GM23338 (cell line): ENCODE measurements around the gene ATP6V1A.

Experiments
- CREB1 ChIP-seq: fragments of 250-450 bp; sonication (Bioruptor Pico); IDR thresholded peaks from 2 replicates; pipeline ENCODE4 v1.5.0; 2020; ENCODE audit warnings: low read depth, mild to moderate bottlenecking, moderate library complexity
- EZH2 ChIP-seq: fragments of 200-600 bp; sonication (generic); IDR thresholded peaks from one replicate; pipeline ENCODE4 v1.8.0; 2017; ENCODE audit warnings: antibody characterized with exemption, mild to moderate bottlenecking, low read depth; ENCODE audit not compliant: unreplicated experiment
- EZH2phosphoT487 ChIP-seq: fragments of 200-600 bp; sonication (generic); IDR thresholded peaks from one replicate; pipeline ENCODE4 v1.8.1; 2018; ENCODE audit warnings: antibody characterized with exemption; ENCODE audit not compliant: unreplicated experiment
- JUNB ChIP-seq: IDR thresholded peaks from one replicate; pipeline ENCODE4 v1.6.1; 2016; ENCODE audit warnings: antibody characterized with exemption; ENCODE audit not compliant: unreplicated experiment
- NANOG ChIP-seq: IDR thresholded peaks from 2 replicates; pipeline ENCODE4 v1.6.1; 2016; ENCODE audit warnings: antibody characterized with exemption, borderline replicate concordance
- POLR2AphosphoS5 ChIP-seq: IDR thresholded peaks from 2 replicates; pipeline ENCODE4 v1.6.1; 2016; ENCODE audit warnings: antibody characterized with exemption, low read depth
- STAT1 ChIP-seq: IDR thresholded peaks from one replicate; pipeline ENCODE4 v1.6.1; 2016; ENCODE audit warnings: antibody characterized with exemption; ENCODE audit not compliant: unreplicated experiment
- ZNF114 ChIP-seq: fragments of 250-450 bp; sonication (Bioruptor Pico); IDR thresholded peaks from 2 replicates; pipeline ENCODE4 v1.5.0; 2020; ENCODE audit warnings: mild to moderate bottlenecking, moderate library complexity
- ZNF331 ChIP-seq: fragments of 250-450 bp; sonication (Bioruptor Pico); IDR thresholded peaks from 2 replicates; pipeline ENCODE4 v1.5.0; 2020; ENCODE audit warnings: low read depth, mild to moderate bottlenecking, moderate library complexity
- TF ChIP-seq, protein P1 (sequence below), 2 experiments: fragments of 200-600 bp in 1 of 2; sonication (generic) in 1 of 2; conservative IDR thresholded peaks; 2 replicates each; pipeline versions ENCODE4 v1.5.1 to v1.6.1; 2016 to 2017; ENCODE audit warnings: antibody characterized with exemption in 2 of 2, low read depth in 2 of 2, mild to moderate bottlenecking in 2 of 2, moderate library complexity in 1 of 2
- TF ChIP-seq, protein P2 (sequence below): IDR thresholded peaks from one replicate; pipeline ENCODE4 v1.6.1; 2018; ENCODE audit warnings: antibody characterized with exemption; ENCODE audit not compliant: unreplicated experiment
- TF ChIP-seq, protein P3 (sequence below): IDR thresholded peaks from 2 replicates; pipeline ENCODE4 v1.6.1; 2016; ENCODE audit warnings: antibody characterized with exemption
- TF ChIP-seq, protein P4 (sequence below): fragments of 250-450 bp; sonication (Bioruptor Pico); IDR thresholded peaks from 2 replicates; pipeline ENCODE4 v1.5.0; 2020; ENCODE audit warnings: mild to moderate bottlenecking, moderate library complexity

DNA sequence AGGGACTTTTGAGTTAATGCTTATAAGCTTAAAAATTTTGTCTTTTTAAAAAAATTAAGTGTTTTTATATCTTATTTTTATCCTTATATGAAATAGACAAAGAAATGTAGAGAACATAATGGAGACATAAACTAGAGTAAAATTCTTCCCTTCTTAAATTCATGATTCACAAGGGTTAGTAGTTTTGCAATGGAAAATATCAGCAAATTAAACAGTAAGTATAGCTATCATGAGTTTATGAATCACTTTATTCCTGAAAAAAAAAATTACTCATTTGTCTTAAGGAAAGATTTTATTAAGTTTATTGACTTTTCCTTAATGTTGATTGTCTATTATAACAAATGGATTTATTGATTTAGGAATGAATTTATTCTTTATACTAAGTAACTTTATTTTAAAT, 4.3 kb downstream of the ATP6V1A start:
- TF ChIP-seq POLR2AphosphoS5 (no peak), EZH2 (no peak), ZNF114 (CRISPR knock-in tag) (no peak), ZNF331 (CRISPR knock-in tag) (no peak), EZH2phosphoT487 (no peak), NANOG (no peak), JUNB (no peak), STAT1 (no peak), CREB1 (CRISPR knock-in tag) (no peak)
- TF ChIP-seq, protein P1, sequence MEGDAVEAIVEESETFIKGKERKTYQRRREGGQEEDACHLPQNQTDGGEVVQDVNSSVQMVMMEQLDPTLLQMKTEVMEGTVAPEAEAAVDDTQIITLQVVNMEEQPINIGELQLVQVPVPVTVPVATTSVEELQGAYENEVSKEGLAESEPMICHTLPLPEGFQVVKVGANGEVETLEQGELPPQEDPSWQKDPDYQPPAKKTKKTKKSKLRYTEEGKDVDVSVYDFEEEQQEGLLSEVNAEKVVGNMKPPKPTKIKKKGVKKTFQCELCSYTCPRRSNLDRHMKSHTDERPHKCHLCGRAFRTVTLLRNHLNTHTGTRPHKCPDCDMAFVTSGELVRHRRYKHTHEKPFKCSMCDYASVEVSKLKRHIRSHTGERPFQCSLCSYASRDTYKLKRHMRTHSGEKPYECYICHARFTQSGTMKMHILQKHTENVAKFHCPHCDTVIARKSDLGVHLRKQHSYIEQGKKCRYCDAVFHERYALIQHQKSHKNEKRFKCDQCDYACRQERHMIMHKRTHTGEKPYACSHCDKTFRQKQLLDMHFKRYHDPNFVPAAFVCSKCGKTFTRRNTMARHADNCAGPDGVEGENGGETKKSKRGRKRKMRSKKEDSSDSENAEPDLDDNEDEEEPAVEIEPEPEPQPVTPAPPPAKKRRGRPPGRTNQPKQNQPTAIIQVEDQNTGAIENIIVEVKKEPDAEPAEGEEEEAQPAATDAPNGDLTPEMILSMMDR (conservative IDR thresholded peaks at IDR 0.05; ENCODE audit: low read depth in 2 of 2), result no peak
- TF ChIP-seq, protein P2, sequence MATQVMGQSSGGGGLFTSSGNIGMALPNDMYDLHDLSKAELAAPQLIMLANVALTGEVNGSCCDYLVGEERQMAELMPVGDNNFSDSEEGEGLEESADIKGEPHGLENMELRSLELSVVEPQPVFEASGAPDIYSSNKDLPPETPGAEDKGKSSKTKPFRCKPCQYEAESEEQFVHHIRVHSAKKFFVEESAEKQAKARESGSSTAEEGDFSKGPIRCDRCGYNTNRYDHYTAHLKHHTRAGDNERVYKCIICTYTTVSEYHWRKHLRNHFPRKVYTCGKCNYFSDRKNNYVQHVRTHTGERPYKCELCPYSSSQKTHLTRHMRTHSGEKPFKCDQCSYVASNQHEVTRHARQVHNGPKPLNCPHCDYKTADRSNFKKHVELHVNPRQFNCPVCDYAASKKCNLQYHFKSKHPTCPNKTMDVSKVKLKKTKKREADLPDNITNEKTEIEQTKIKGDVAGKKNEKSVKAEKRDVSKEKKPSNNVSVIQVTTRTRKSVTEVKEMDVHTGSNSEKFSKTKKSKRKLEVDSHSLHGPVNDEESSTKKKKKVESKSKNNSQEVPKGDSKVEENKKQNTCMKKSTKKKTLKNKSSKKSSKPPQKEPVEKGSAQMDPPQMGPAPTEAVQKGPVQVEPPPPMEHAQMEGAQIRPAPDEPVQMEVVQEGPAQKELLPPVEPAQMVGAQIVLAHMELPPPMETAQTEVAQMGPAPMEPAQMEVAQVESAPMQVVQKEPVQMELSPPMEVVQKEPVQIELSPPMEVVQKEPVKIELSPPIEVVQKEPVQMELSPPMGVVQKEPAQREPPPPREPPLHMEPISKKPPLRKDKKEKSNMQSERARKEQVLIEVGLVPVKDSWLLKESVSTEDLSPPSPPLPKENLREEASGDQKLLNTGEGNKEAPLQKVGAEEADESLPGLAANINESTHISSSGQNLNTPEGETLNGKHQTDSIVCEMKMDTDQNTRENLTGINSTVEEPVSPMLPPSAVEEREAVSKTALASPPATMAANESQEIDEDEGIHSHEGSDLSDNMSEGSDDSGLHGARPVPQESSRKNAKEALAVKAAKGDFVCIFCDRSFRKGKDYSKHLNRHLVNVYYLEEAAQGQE, result no peak
- TF ChIP-seq, protein P3, sequence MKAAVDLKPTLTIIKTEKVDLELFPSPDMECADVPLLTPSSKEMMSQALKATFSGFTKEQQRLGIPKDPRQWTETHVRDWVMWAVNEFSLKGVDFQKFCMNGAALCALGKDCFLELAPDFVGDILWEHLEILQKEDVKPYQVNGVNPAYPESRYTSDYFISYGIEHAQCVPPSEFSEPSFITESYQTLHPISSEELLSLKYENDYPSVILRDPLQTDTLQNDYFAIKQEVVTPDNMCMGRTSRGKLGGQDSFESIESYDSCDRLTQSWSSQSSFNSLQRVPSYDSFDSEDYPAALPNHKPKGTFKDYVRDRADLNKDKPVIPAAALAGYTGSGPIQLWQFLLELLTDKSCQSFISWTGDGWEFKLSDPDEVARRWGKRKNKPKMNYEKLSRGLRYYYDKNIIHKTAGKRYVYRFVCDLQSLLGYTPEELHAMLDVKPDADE, result no peak
- TF ChIP-seq, protein P4, sequence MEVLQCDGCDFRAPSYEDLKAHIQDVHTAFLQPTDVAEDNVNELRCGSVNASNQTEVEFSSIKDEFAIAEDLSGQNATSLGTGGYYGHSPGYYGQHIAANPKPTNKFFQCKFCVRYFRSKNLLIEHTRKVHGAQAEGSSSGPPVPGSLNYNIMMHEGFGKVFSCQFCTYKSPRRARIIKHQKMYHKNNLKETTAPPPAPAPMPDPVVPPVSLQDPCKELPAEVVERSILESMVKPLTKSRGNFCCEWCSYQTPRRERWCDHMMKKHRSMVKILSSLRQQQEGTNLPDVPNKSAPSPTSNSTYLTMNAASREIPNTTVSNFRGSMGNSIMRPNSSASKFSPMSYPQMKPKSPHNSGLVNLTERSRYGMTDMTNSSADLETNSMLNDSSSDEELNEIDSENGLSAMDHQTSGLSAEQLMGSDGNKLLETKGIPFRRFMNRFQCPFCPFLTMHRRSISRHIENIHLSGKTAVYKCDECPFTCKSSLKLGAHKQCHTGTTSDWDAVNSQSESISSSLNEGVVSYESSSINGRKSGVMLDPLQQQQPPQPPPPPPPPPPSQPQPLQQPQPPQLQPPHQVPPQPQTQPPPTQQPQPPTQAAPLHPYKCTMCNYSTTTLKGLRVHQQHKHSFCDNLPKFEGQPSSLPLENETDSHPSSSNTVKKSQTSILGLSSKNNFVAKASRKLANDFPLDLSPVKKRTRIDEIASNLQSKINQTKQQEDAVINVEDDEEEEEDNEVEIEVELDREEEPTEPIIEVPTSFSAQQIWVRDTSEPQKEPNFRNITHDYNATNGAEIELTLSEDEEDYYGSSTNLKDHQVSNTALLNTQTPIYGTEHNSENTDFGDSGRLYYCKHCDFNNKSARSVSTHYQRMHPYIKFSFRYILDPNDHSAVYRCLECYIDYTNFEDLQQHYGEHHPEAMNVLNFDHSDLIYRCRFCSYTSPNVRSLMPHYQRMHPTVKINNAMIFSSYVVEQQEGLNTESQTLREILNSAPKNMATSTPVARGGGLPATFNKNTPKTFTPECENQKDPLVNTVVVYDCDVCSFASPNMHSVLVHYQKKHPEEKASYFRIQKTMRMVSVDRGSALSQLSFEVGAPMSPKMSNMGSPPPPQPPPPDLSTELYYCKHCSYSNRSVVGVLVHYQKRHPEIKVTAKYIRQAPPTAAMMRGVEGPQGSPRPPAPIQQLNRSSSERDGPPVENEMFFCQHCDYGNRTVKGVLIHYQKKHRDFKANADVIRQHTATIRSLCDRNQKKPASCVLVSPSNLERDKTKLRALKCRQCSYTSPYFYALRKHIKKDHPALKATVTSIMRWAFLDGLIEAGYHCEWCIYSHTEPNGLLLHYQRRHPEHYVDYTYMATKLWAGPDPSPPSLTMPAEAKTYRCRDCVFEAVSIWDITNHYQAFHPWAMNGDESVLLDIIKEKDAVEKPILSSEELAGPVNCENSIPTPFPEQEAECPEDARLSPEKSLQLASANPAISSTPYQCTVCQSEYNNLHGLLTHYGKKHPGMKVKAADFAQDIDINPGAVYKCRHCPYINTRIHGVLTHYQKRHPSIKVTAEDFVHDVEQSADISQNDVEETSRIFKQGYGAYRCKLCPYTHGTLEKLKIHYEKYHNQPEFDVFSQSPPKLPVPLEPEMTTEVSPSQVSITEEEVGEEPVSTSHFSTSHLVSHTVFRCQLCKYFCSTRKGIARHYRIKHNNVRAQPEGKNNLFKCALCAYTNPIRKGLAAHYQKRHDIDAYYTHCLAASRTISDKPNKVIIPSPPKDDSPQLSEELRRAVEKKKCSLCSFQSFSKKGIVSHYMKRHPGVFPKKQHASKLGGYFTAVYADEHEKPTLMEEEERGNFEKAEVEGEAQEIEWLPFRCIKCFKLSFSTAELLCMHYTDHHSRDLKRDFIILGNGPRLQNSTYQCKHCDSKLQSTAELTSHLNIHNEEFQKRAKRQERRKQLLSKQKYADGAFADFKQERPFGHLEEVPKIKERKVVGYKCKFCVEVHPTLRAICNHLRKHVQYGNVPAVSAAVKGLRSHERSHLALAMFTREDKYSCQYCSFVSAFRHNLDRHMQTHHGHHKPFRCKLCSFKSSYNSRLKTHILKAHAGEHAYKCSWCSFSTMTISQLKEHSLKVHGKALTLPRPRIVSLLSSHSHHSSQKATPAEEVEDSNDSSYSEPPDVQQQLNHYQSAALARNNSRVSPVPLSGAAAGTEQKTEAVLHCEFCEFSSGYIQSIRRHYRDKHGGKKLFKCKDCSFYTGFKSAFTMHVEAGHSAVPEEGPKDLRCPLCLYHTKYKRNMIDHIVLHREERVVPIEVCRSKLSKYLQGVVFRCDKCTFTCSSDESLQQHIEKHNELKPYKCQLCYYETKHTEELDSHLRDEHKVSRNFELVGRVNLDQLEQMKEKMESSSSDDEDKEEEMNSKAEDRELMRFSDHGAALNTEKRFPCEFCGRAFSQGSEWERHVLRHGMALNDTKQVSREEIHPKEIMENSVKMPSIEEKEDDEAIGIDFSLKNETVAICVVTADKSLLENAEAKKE, result no peak
